Measurements from ENCODE around the gene MAPRE2.

- TF ChIP-seq CTCF (IDR thresholded peaks at IDR 0.05; ENCODE audit: poor library complexity, severe bottlenecking) (no peak), RAD21 (conservative IDR thresholded peaks at IDR 0.05) (no peak)
Measured at GRCh38 chr18:35174093-35174731, 133.0 kb downstream of the MAPRE2 start.
